ENCODE results near the gene TBC1D9.

The TBC1D9 gene

GRCh38 chr4:140686796-140687195 lies 69.4 kb downstream of the TBC1D9 start:
- CTCF ChIA-PET, result no interaction called here
- TF ChIP-seq NFRKB (IDR thresholded peaks at IDR 0.05), result no peak
- TF ChIP-seq FOXA1 (IDR thresholded peaks at IDR 0.05), result no peak
- no peak for TF ChIP-seq LEF1 (IDR thresholded peaks at IDR 0.05; ENCODE audit: borderline replicate concordance)
- no peak for TF ChIP-seq BHLHE40 (IDR thresholded peaks at IDR 0.05; ENCODE audit: borderline replicate concordance)
- TF ChIP-seq PKNOX1 (IDR thresholded peaks at IDR 0.05), result no peak
- TF ChIP-seq HDGF (IDR thresholded peaks at IDR 0.05; ENCODE audit: borderline replicate concordance), result no peak
- no peak for TF ChIP-seq SP1 (IDR thresholded peaks at IDR 0.05)
- no peak for TF ChIP-seq ZNF384 (IDR thresholded peaks at IDR 0.05)
- TF ChIP-seq ELF4 (IDR thresholded peaks at IDR 0.05), result no peak
- no peak for TF ChIP-seq FOXM1 (IDR thresholded peaks at IDR 0.05; ENCODE audit: borderline replicate concordance)
- TF ChIP-seq FOXK2 (IDR thresholded peaks at IDR 0.05), result no peak
- TF ChIP-seq TARDBP (IDR thresholded peaks at IDR 0.05), result no peak
- no peak for TF ChIP-seq CTBP1 (IDR thresholded peaks at IDR 0.05; ENCODE audit: borderline replicate concordance)
- no peak for TF ChIP-seq L3MBTL2 (conservative IDR thresholded peaks at IDR 0.05)
- TF ChIP-seq ARNT (IDR thresholded peaks at IDR 0.05), result no peak
- TF ChIP-seq SUZ12 (IDR thresholded peaks at IDR 0.05), result no peak
- no peak for DNase-seq (ENCODE audit: extremely low spot score)
- POLR2A ChIA-PET, result interaction anchor here (1.8 kb wide), 1 partner anchor 70 kb away, joined by 6 read pairs; the partner anchor contains the start of gene TBC1D9

- CTCF ChIA-PET, result no interaction called here
- TF ChIP-seq TARDBP (IDR thresholded peaks at IDR 0.05) (no peak), CTBP1 (IDR thresholded peaks at IDR 0.05; ENCODE audit: borderline replicate concordance) (no peak), SP1 (IDR thresholded peaks at IDR 0.05) (no peak), ARNT (IDR thresholded peaks at IDR 0.05) (no peak), PKNOX1 (IDR thresholded peaks at IDR 0.05) (no peak), FOXK2 (IDR thresholded peaks at IDR 0.05) (no peak), FOXA1 (IDR thresholded peaks at IDR 0.05) (no peak), BHLHE40 (IDR thresholded peaks at IDR 0.05; ENCODE audit: borderline replicate concordance) (no peak), ZNF384 (IDR thresholded peaks at IDR 0.05) (no peak), NFRKB (IDR thresholded peaks at IDR 0.05) (no peak), FOXM1 (IDR thresholded peaks at IDR 0.05; ENCODE audit: borderline replicate concordance) (no peak), LEF1 (IDR thresholded peaks at IDR 0.05; ENCODE audit: borderline replicate concordance) (no peak), SUZ12 (IDR thresholded peaks at IDR 0.05) (no peak), L3MBTL2 (conservative IDR thresholded peaks at IDR 0.05) (no peak), ELF4 (IDR thresholded peaks at IDR 0.05) (no peak), HDGF (IDR thresholded peaks at IDR 0.05; ENCODE audit: borderline replicate concordance) (no peak)
- POLR2A ChIA-PET, result no interaction called here
- DNase-seq (ENCODE audit: extremely low spot score), result no peak
Measured at GRCh38 chr4:140684314-140684713, 71.9 kb downstream of the TBC1D9 start.

- no peak for TF ChIP-seq ZNF384 (IDR thresholded peaks at IDR 0.05)
- TF ChIP-seq PKNOX1 (IDR thresholded peaks at IDR 0.05), result no peak
- no peak for TF ChIP-seq TARDBP (IDR thresholded peaks at IDR 0.05)
- TF ChIP-seq CTBP1 (IDR thresholded peaks at IDR 0.05; ENCODE audit: borderline replicate concordance), result no peak
- TF ChIP-seq FOXM1 (IDR thresholded peaks at IDR 0.05; ENCODE audit: borderline replicate concordance), result no peak
- no peak for TF ChIP-seq NFRKB (IDR thresholded peaks at IDR 0.05)
- ChIA-PET CTCF (no interaction called here), POLR2A (no interaction called here)
- DNase-seq (ENCODE audit: extremely low spot score), result no peak
Measured at GRCh38 chr4:140681201-140681600, 75.0 kb downstream of the TBC1D9 start.

GRCh38 chr4:140680686-140681085 lies 75.5 kb downstream of the TBC1D9 start:
- CTCF ChIA-PET, result interaction anchor here (0.5 kb wide), 1 partner anchor 14 kb away, joined by 3 read pairs; no protein-coding TSS in a partner anchor
- POLR2A ChIA-PET, result no interaction called here
- no peak for DNase-seq (ENCODE audit: extremely low spot score)
- TF ChIP-seq BHLHE40 (IDR thresholded peaks at IDR 0.05; ENCODE audit: borderline replicate concordance) (no peak), ARNT (IDR thresholded peaks at IDR 0.05) (no peak), CTBP1 (IDR thresholded peaks at IDR 0.05; ENCODE audit: borderline replicate concordance) (no peak), LEF1 (IDR thresholded peaks at IDR 0.05; ENCODE audit: borderline replicate concordance) (no peak), HDGF (IDR thresholded peaks at IDR 0.05; ENCODE audit: borderline replicate concordance) (no peak), SP1 (IDR thresholded peaks at IDR 0.05) (no peak), FOXA1 (IDR thresholded peaks at IDR 0.05) (no peak), TARDBP (IDR thresholded peaks at IDR 0.05) (no peak), L3MBTL2 (conservative IDR thresholded peaks at IDR 0.05) (no peak), SUZ12 (IDR thresholded peaks at IDR 0.05) (no peak), FOXM1 (IDR thresholded peaks at IDR 0.05; ENCODE audit: borderline replicate concordance) (no peak), FOXK2 (IDR thresholded peaks at IDR 0.05) (no peak), ZNF384 (IDR thresholded peaks at IDR 0.05) (no peak)

GRCh38 chr4:140679576-140679975 lies 76.6 kb downstream of the TBC1D9 start:
- no peak for DNase-seq (ENCODE audit: extremely low spot score)
- POLR2A ChIA-PET, result no interaction called here
- CTCF ChIA-PET, result interaction anchor here (0.6 kb wide), 1 partner anchor 53 kb away, joined by 3 read pairs; no protein-coding TSS in a partner anchor
- TF ChIP-seq HDGF (IDR thresholded peaks at IDR 0.05; ENCODE audit: borderline replicate concordance), result no peak
- no peak for TF ChIP-seq FOXK2 (IDR thresholded peaks at IDR 0.05)
- no peak for TF ChIP-seq SP1 (IDR thresholded peaks at IDR 0.05)
- no peak for TF ChIP-seq SUZ12 (IDR thresholded peaks at IDR 0.05)
- TF ChIP-seq ZNF384 (IDR thresholded peaks at IDR 0.05), result no peak
- TF ChIP-seq NFRKB (IDR thresholded peaks at IDR 0.05), result no peak
- no peak for TF ChIP-seq ARNT (IDR thresholded peaks at IDR 0.05)
- no peak for TF ChIP-seq FOXM1 (IDR thresholded peaks at IDR 0.05; ENCODE audit: borderline replicate concordance)
- no peak for TF ChIP-seq CTBP1 (IDR thresholded peaks at IDR 0.05; ENCODE audit: borderline replicate concordance)
- no peak for TF ChIP-seq BHLHE40 (IDR thresholded peaks at IDR 0.05; ENCODE audit: borderline replicate concordance)
- TF ChIP-seq LEF1 (IDR thresholded peaks at IDR 0.05; ENCODE audit: borderline replicate concordance), result no peak

All from HEK293T (cell line).